Cardiac septum (tissue), 1 donor: Measurements from ENCODE around the gene ZNF692. TPM values are rescaled to one million over a fixed set of nuclear protein-coding genes. Genes with fewer than 3 reads are reported as not detected.
A peak's percentile ranks its signal among the peaks of the same experiment; 100 is the strongest.
"Not testable (repeated sequence)": the region's sequence is repeated elsewhere in the genome, so short reads cannot be mapped to it uniquely, and the experiment has no call there.

Experiments used
- DNase-seq: peaks from one replicate; pipeline ENCODE4 v3.0.0-alpha.2; 2020; ENCODE audit warnings: low spot score
- intact Hi-C: fragments of 100-400 bp; cut with DNase I; formaldehyde crosslinking; loops from one replicate; pipeline ENCODE4 v1.14.0; 2022
- long read RNA-seq: library from polyadenylated mRNA; unstranded; transcript quantifications from one replicate; pipeline ENCODE4 v2.0.0, GENCODE V29; 2021
- total RNA-seq: library from RNA; stranded (reverse); fragmentation: NEBNext Ultra II Directional; extraction: Animal tissue kit (Norgen Biotek cat#: 25700); gene quantifications from one replicate; pipeline ENCODE4 v1.2.1, GENCODE V29; 2021
- donor health status: DM: no; HTN: no; CAD: no.

ZNF692 gene, protein sequence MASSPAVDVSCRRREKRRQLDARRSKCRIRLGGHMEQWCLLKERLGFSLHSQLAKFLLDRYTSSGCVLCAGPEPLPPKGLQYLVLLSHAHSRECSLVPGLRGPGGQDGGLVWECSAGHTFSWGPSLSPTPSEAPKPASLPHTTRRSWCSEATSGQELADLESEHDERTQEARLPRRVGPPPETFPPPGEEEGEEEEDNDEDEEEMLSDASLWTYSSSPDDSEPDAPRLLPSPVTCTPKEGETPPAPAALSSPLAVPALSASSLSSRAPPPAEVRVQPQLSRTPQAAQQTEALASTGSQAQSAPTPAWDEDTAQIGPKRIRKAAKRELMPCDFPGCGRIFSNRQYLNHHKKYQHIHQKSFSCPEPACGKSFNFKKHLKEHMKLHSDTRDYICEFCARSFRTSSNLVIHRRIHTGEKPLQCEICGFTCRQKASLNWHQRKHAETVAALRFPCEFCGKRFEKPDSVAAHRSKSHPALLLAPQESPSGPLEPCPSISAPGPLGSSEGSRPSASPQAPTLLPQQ
- 18.1 TPM for total RNA-seq
- long read RNA-seq, partial matches to known transcripts: 4 of 25 reads
- long read RNA-seq, other reads (novel, unspliced or antisense): 18 of 25 reads

DNA sequence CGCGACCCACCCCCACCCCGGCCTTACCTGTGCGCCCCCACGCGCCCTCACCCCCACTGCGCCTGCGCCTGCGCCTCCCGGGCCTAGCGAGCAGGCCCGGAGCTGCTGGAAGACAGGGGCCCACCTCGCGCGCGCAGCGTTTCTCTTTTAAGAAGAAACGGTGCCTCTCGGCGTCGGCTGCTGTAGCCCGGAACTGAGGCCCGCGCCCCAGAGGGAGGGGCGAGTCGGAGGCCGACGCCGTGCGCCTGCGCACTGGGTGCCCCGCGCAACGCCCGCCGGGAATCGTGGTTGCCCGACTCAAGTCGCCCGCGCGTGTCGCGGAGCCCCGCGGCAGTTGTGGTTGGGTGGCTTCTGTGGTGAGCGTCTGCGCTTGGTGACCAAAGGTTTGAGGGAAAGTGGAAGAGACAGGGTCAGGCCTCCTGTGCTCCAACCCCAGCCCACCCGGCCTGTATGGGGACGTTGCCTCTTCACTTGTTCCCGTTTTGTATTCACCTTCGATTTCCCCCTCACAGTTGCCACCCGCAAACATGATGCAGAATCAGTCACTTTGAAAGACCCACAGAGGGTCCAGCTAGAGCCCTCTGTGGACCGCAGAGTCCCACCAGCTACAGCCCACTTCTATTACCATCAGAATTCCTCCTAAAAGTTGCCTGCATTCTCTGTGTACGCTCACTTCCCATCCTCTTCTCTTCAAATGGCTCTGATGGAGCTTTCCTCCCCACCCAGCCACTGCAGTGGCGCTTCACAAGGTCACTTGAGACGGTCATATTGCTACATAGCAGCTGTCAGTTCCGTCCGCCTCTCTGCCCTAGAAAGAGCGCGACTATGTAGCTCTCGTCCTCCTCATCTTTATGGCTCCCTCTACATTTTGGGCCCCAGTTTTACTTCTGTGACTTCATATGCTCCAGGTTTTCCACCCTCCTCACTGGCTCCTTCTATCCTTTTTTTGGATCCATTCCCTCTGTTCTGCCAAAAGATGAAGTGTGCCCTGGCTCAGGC, at the start of gene ZNF692:
ZNF692 (minus strand) TSS at position 195 of the 999 bp plus-strand sequence. CDS start 776 bp downstream, outside the sequence.
- DNase-seq: peak; percentile 99
- intact Hi-C loops: loop anchor here (1.0 kb wide), 4 partner anchors 14 to 47 kb away; partner anchors contain the start of genes PGBD2 and ZNF672

DNA sequence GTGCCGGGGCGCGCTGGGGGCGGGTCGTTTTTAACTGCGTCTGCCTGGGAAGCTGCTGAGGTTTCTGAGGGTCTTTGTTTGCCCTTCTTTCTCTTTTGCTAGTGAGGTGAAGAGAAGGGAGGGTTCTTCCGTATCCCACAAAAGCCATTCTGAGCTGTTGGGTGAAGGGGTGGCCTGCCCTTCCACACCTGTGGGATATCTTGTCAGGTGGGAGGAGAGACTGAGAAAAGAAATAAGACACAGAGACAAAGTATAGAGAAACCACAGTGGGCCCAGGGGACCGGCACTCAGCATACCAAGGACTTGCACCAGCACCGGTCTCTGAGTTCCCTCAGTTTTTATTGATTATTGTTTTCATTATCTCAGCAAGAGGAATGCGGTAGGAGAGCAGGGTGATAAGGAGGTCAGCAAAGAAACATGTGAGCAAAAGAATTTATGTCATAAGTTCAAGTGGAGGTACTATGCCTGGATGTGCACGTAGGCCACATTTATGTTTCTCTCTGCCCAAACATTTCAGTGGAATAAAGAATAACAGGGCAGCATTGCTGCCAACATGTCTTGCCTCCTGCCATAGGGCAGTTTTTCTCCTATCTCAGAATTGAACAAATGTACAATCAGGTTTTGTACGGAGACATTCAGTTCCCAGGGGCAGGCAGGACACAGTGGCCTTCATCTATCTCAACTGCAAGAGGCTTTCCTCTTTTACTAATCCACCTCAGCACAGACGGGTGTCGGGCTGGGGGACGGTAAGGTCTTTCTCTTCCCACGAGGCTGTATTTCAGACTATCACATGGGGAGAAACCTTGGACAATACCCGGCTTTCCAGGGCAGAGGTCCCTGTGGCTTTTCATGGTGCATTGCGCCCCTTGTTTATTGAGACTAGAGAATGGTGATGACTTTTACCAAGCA, 48.1 kb upstream of the ZNF692 start:
- no peak for DNase-seq
- intact Hi-C loops: loop anchor here (1.0 kb wide), 3 partner anchors 34 to 69 kb away; partner anchors contain the start of genes ZNF672 and ZNF692

DNA sequence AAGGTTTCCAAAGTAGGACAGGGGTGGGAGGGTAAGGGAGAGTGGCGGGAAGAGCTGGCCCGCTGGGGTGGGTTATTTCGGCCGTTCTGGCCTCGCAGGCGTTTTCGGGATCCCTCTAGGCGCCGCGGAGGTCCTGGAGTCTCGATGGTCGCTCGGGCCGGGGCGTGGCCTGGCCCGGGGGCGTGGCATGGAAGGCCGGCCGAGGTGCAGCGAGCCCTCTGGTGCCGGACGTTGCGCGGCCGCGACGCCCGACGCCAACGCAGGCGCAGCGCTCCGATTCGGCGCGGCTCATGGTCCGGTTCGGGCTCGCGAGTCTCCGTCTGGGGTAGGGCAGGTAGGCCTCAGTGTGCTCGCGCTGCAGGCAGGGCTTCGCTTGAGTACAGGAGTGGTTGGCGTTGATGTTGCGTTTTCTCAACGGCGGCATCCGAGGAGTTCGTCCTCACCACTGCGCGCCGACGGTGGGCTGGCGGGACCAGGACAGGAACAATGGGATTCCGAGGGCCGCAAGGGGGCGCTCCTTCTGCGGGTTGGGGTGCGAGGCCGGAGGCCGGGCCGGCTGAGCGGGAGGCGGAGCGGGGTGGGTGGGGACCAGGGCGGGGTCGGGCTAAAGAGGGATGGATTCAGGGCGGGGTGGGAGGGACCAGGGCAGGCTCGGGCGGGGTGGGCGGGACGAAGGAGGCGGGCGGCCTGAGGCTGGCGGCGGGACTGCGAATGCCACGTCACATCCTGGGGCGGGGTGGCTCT, 47.3 kb upstream of the ZNF692 start, which contains the start of gene PGBD2:
PGBD2 (plus strand) TSS at position 227 of the 744 bp plus-strand sequence. CDS start 7,628 bp downstream, outside the sequence.
- intact Hi-C loops: loop anchor here (1.0 kb wide), 3 partner anchors 33 to 68 kb away; partner anchors contain the start of genes ZNF672 and ZNF692
- peak; percentile 98 for DNase-seq

DNA sequence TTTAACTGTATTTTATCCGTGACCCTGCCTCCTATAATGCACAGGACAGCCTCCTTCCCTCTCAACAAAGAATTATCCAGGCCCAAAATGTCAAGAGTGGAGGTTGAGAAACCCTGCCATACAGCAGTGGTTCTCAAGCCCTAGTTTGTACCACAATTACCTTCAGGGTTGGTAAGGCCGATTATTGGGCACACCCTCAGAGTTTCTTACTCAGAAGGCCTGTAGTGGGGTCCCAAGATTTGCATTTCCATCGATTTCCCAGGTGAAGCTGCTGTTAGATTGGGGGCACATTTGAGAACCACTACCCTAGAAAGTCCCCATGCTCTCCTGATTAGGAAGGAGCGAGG, 46.8 kb upstream of the ZNF692 start:
- DNase-seq: no peak
- intact Hi-C loops: loop anchor here (1.0 kb wide), 3 partner anchors 32 to 67 kb away; partner anchors contain the start of genes ZNF672 and ZNF692

DNA sequence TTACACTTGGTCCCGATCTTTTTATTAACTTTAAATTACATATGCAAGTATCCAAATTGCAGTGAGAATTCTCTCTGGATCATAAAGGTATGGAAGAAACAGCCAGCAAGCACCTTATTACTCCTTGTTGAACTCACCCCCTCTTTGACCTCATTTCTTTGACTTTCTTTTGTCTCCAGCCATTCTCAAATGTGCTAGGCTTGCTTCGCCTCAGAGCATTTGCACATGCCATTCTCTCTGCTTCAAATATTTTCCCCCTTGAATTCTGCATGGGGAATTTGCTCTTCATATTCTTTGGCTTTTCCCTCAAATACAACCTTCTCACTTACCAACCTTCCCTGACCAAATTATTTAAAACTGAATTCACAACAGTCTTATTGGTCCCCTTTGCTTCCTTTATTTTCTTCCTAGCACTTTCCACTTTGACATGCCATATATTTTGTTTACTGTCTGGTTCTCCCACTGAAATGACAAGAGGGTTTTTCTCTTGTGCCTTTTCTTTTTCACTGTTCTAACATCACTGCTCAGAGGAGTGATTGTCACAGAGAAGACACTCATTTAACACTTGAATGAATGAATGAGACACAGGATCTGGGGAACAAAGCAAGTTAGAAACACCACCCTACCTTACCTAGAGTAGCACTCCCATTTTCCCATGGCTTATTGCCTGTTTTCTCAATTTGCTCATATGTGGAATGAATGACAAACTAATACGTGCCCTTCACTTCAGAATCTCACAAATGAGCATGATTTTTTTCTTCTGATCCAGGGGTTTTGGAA, 45.7 kb upstream of the ZNF692 start:
- no peak for DNase-seq
- intact Hi-C loops: no loop called here

DNA sequence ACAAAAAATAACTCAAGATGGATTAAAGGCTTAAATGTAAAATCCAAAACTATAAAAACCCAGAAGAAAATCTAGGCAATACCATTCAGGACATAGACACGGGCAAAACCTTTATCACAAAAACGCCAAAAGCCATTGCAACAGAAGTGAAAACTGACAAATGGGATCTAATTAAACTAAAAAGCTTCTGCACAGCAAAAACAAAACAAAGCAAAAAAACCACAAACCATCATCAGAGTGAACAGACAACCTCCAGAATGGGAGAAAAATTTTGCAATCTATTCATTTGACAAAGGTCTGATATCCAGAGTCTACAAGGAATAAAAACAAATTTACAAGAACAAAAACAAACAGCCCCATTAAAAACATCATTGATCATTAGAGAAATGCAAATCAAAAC, 42.7 kb upstream of the ZNF692 start:
- DNase-seq: no peak
- intact Hi-C loops: no loop called here

DNA sequence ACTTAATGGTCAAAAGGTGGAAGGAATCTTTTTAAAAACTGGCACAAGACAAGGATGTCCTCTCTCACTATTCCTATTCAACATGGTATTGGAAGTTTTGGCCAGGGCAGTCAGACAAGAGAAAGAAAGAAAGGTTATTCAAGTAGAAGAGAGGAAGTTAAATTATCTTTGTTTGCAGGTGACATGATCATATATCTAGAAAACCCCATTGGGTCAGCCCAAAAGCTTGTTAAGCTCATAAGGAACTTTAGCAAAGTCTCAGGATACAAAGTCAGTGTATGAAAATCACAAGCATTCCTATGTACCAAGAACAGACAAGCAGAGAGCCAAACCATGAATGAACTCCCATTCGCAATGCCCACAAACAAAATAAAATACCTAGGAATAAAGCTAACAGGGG, 41.8 kb upstream of the ZNF692 start:
- intact Hi-C loops: no loop called here
- no peak for DNase-seq

DNA sequence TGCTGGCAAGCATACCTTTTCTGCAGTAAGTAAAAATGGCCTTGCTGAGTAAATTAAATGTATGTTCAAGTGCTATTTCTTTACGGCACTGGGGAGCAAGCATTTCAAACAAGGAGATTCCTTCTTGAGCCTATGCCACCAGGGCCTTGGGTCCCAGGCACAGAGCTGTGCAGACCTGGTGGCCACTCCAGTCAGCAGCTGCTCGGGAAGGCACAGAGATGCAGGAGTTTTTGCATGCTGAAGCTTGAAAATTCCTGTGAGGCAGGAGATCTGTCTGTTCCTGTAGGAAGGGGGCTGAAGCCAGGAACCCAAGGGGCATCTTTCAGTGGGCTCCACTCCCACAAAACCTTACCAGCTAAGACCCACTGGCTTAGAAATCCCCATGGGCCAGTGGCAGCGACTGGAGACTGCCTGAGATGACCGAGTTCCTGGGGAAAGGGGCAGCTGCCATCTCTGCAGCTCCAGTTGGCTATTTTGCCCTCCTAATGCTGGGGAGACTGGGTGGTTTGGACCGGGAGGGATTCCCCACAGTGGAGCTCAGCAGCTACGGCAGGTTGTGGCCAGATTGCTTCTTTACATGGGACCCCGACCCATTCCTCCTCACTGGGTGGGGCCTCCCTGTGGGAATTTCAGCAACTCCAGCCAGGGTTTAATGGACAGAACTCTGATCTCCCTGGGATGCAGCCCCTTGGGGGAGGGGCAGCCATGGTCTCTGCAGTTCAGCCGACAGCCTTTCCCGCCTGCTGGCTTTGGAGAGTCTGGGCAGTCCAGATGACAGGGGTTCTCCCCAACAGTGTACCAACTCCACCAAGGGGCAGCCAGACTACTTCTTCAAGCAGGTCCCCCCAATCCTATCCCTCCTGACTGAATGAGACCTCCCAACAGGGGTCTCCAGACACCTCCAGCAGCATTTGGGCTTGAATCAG, 38.8 kb upstream of the ZNF692 start:
- intact Hi-C loops: no loop called here
- DNase-seq: no peak

DNA sequence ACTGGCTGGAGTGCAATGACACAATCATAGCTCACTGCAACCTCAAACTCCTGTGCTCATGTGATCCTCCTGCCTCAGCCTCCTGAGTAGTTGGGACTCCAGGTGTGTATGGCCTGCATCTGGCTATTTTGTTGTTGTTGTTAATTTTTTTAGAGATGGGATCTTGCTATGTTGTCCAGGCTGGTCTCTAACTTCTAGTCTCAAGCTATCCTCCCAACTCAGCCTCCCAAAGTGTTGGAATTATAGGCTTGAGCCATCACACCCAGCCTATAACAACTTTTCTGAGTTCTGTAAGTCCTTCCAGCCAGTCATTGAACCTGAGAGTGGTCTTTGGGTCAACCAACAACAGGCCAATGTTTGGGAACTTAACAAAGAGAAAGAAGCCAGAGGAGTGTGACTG, 36.0 kb upstream of the ZNF692 start:
- intact Hi-C loops: no loop called here
- DNase-seq: no peak

DNA sequence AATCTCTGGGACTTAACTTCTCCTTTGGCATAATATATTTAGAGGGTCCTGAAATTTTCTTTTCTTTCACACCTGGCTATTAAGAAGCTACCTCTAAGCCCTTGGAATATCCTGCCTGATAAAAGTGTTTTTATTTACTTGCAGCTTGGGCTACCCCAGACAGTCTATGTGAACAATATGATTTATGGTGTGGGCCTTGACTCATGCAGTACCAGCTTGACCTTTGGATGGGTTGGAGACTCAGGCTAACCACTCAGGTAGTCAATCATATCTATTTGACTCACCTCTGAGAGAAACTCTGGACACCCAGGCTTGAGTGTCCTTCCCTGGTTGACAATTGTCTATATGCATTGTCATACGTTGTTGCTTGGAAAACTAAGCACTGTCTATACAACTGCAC, 33.7 kb upstream of the ZNF692 start:
- intact Hi-C loops: no loop called here

DNA sequence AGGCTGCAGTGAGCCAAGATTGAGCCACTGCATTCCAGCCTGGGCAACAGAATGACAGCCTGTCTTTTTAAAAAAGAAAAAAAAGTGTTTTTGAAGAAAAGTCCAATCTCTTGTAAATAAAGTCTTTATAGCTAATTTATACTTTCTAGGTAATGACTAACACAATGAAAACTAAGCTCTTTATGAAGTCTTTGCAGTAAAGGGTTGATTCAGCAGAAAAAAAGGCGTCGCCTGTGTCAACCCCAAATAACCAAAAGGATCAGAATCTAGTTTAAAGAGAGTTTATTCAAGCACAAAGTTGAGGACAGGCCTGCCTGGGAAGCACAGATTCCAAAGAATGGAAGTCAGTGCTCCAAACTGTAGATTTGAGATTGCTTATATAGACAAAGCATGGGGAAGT, 32.9 kb upstream of the ZNF692 start:
- intact Hi-C loops: no loop called here
- no peak for DNase-seq

More for the DNA sequence above, 33.7 kb upstream of the ZNF692 start:
- DNase-seq: no peak

DNA sequence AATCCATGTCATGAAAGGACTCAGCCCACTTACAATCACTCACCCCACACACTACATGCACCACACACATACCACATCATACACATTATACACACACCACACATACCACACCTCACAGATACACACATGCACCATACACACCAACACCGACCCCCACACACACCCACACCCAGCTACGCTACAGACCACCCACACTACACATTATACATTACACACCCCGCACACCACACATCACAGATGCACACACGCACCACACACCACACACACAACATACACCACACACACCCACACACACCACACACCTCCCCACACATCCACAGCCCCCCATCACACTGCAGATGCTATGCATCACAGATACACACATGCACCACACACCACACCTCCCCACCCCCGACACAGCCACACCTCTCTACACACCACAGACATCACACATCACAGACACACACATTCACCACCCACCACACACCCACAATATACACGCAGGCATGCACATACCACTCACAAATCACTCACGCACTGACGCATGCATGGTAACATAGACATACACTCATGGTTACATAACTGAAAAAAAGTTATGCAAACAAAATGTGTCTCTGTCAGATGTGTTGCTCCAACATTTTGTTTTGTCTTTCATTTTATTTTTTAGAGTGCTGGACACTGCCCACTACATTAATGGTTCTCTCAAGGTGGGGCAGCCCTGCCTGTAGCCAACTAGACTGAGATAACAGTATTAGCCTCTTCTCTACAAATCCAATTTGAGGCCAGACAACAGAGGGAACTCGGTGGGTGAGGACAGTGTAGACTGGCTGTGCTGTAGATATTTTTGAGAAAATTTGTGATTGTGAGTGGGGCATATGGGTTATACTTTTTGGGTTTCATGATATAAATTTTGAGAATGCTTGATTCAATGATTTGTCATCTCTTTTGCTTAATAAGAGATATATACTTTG, 31.9 kb upstream of the ZNF692 start:
- intact Hi-C loops: no loop called here
- DNase-seq: no peak

DNA sequence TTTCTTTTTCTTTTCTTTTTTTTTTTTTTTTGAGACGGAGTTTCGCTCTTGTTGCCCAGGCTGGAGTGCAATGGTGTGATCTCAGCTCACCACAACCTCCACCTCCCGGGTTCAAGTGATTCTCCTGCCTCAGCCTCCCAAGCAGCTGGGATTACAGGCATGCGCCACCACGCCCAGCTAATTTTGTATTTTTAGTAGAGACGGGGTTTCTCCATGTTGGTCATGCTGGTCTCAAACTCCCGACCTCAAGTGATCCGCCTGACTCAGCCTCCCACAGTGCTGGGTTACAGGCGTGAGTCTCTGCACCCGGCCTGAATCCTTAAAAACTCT, 31.0 kb upstream of the ZNF692 start:
- DNase-seq, intact Hi-C loops: not testable (repeated sequence)

DNA sequence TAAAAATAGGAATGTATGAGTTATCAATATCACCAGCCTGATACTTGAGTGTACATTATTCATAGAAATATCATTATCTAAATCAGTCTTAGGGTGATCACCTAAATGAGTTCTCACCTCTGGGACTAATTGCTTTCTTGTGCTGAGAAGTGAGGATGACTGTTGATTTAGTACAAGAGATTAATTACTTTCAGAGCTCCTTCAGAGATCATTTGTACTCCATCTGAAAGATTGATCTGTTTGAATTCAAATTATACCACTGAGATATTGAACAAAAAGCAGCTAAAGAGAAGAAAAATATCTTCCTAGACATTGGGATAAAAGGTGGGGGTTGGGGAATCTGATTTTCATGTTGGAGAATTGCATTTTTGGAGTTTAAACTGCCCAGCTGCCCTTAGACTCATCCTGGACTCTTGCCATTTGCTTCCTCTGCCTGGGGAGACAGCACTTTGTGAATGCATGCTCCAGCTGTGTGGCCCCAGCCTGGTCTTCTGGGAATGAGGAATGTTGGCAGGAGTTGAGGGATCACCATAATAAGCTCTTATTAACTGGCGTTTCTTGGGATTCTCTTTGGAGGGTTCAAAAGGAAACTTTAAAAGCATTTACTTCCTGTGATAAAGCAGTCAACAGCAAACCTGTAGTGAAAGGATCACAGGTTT, 27.5 kb upstream of the ZNF692 start:
- DNase-seq: no peak
- intact Hi-C loops: no loop called here

DNA sequence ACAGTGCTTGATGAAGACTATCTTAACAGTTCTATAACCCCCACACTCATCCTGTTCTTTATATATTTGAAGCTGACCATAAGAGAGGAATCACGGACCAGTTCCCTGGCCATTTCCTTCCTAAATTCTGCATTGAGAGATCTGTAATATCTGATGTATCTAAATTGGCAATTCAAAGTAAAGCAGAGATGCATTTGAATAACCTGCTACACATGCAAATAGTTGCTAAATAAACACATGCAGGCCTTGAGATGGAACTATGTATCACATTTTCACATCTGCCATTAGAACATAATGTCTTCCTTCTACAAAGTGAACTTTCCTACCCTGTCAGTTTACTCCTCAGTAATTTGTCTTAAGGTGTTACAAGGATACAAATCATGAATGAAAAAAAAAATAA, 26.8 kb upstream of the ZNF692 start:
- intact Hi-C loops: no loop called here
- DNase-seq: no peak
